HCT116 (cell line): ENCODE data around the gene MSH4. TPM values are rescaled to one million over a fixed set of nuclear protein-coding genes. Genes with fewer than 3 reads are reported as not detected.

ENCODE experiments used
- ATAC-seq: fragments of 200-7000 bp; cut with Tn5 transposase; 2 replicates; pipeline ENCODE4 v1.9.1; 2020; ENCODE audit warnings: mild to moderate bottlenecking, moderate library complexity
- BruUV-seq: library from RNA; stranded (reverse); fragments of 400-500 nt; replicated peaks from 2 replicates; lab custom pipeline; 2021; lab: Mats Ljungman, UMichigan
- CTCF ChIA-PET: fragments of 300-600 bp; sonication (Branson Sonifier 250); formaldehyde crosslinking; loops from one replicate; lab custom pipeline; 2021; ENCODE audit warnings: antibody characterized with exemption; lab: Charles Lee
- POLR2A ChIA-PET: fragments of 300-600, 350-600 bp; sonication (Branson Sonifier 250); formaldehyde crosslinking; loops from one replicate; lab custom pipeline; 2021; ENCODE audit warnings: antibody characterized with exemption; lab: Charles Lee
- RAD21 ChIA-PET, 2 experiments: fragments of 300-600 bp; sonication (Branson Sonifier 250); formaldehyde crosslinking; loops; one replicate each; lab custom pipeline; 2023; ENCODE audit warnings: low total read pairs in 2 of 2; ENCODE audit not compliant: uncharacterized antibody in 2 of 2, unreplicated experiment in 2 of 2, low non-redundant PET in 1 of 2; lab: Charles Lee
- DNase-seq: peaks from one replicate; pipeline ENCODE4 v3.0.0-alpha.2; 2010; ENCODE audit warnings: low read depth, low spot score
- H2AFZ ChIP-seq: fragments of 200-600 bp; shearing (Covaris generic), sonication (generic); 2 replicates; pipeline ENCODE4 v1.6.1; 2017; ENCODE audit warnings: low read depth, mixed run types, mixed read lengths, antibody characterized with exemption, low read length; ENCODE audit not compliant: poor library complexity, severe bottlenecking
- H3K27ac ChIP-seq: 2 replicates; pipeline ENCODE4 v1.5.1; 2012; ENCODE audit warnings: low read depth, low read length
- H3K27me3 ChIP-seq: fragments of 200-600 bp; sonication (generic); 2 replicates; pipeline ENCODE4 v1.6.1; 2016; ENCODE audit warnings: mixed run types, low read length, mixed read lengths; ENCODE audit not compliant: insufficient read depth
- H3K36me3 ChIP-seq, 2 experiments: fragments of 200-500 bp in 1 of 2; fragments of 200-600 bp in 1 of 2; sonication (Bioruptor generic) in 1 of 2; sonication (generic) in 1 of 2; 2 replicates each; pipeline versions ENCODE4 v1.5.1 to v1.6.1; 2014 to 2016; ENCODE audit warnings: low read length in 2 of 2, inconsistent platforms in 1 of 2, mixed read lengths in 1 of 2, mixed run types in 1 of 2; ENCODE audit not compliant: insufficient read depth in 2 of 2, control insufficient read depth in 1 of 2
- H3K4me1 ChIP-seq, 2 experiments: fragments of 200-600 bp in 1 of 2; sonication (generic) in 1 of 2; 2 replicates each; pipeline versions ENCODE4 v1.5.1 to v1.6.1; 2012 to 2017; ENCODE audit warnings: low read length in 2 of 2, inconsistent platforms in 1 of 2, mild to moderate bottlenecking in 1 of 2, mixed read lengths in 1 of 2, mixed run types in 1 of 2, moderate library complexity in 1 of 2; ENCODE audit not compliant: insufficient read depth in 2 of 2, control insufficient read depth in 1 of 2
- H3K4me2 ChIP-seq: fragments of 200-600 bp; sonication (generic); 2 replicates; pipeline ENCODE4 v1.6.1; 2017; ENCODE audit warnings: mixed run types, low read length, mixed read lengths
- H3K4me3 ChIP-seq, 2 experiments: fragments of 200-600 bp in 1 of 2; sonication (generic) in 1 of 2; replicated peaks in 1 of 2; 2 replicates each; pipeline ENCODE4 v1.5.1; 2011 to 2016; ENCODE audit warnings: low read length in 2 of 2, control low read depth in 1 of 2, low read depth in 1 of 2, mild to moderate bottlenecking in 1 of 2, mixed read lengths in 1 of 2, mixed run types in 1 of 2
- H3K79me2 ChIP-seq: fragments of 200-600 bp; sonication (generic); 2 replicates; pipeline ENCODE4 v1.6.1; 2017; ENCODE audit warnings: mild to moderate bottlenecking, mixed run types, low read length, moderate library complexity, mixed read lengths; ENCODE audit not compliant: insufficient read depth
- H3K9ac ChIP-seq: fragments of 200-600 bp; sonication (generic); 2 replicates; pipeline ENCODE4 v1.6.1; 2016; ENCODE audit warnings: low read length, mixed read lengths
- H3K9me2 ChIP-seq: fragments of 200-600 bp; sonication (generic), shearing (Covaris generic); 2 replicates; pipeline ENCODE4 v1.6.1; 2017; ENCODE audit warnings: mixed run types, mild to moderate bottlenecking, moderate library complexity; ENCODE audit not compliant: insufficient read depth
- H3K9me3 ChIP-seq, 2 experiments: fragments of 200-500 bp in 1 of 2; fragments of 200-600 bp in 1 of 2; sonication (Bioruptor generic) in 1 of 2; sonication (generic) in 1 of 2; 2 replicates each; pipeline ENCODE4 v1.6.1; 2014 to 2017; ENCODE audit warnings: low read length in 2 of 2, mixed read lengths in 2 of 2, inconsistent platforms in 1 of 2, low read depth in 1 of 2, mild to moderate bottlenecking in 1 of 2, mixed run types in 1 of 2, moderate library complexity in 1 of 2; ENCODE audit not compliant: control insufficient read depth in 1 of 2, insufficient read depth in 1 of 2
- H4K20me1 ChIP-seq: fragments of 200-600 bp; sonication (generic), shearing (Covaris generic); 2 replicates; pipeline ENCODE4 v1.6.1; 2017; ENCODE audit warnings: mixed run types, mild to moderate bottlenecking, moderate library complexity; ENCODE audit not compliant: insufficient read depth
- CBX3 ChIP-seq: IDR thresholded peaks from 2 replicates; pipeline ENCODE4 v1.6.1; 2012; ENCODE audit warnings: low read depth
- EGR1 ChIP-seq: IDR thresholded peaks from 2 replicates; pipeline ENCODE4 v1.6.1; 2012; ENCODE audit warnings: low read depth
- EZH2 ChIP-seq: fragments of 200-600 bp; sonication (generic); IDR thresholded peaks from 2 replicates; pipeline ENCODE4 v1.6.1; 2017; ENCODE audit warnings: antibody characterized with exemption, mixed run types
- EZH2phosphoT487 ChIP-seq: fragments of 200-600 bp; IDR thresholded peaks from 2 replicates; pipeline ENCODE4 v1.6.1; 2018; ENCODE audit warnings: antibody characterized with exemption, borderline replicate concordance
- FOSL1 ChIP-seq: IDR thresholded peaks from 2 replicates; pipeline ENCODE4 v1.6.1; 2012; ENCODE audit warnings: low read depth
- RAD21 ChIP-seq: IDR thresholded peaks from 2 replicates; pipeline ENCODE4 v1.6.1; 2012; ENCODE audit warnings: low read depth, mild to moderate bottlenecking
- REST ChIP-seq: IDR thresholded peaks from 2 replicates; pipeline ENCODE4 v1.6.1; 2012; ENCODE audit warnings: low read depth
- SIN3A ChIP-seq: IDR thresholded peaks from 2 replicates; pipeline ENCODE4 v1.6.1; 2012; ENCODE audit warnings: low read depth
- YY1 ChIP-seq: IDR thresholded peaks from 2 replicates; pipeline ENCODE4 v1.6.1; 2011; ENCODE audit warnings: low read length, low read depth, moderate library complexity, mild to moderate bottlenecking; ENCODE audit not compliant: insufficient replicate concordance; ENCODE audit errors: extremely low read depth
- ZFX ChIP-seq: fragments of 450-650 bp; IDR thresholded peaks from 2 replicates; pipeline ENCODE4 v1.6.1; 2017
- intact Hi-C: fragments of 100-400 bp; cut with micrococcal nuclease; formaldehyde crosslinking; loops from 2 replicates; pipeline ENCODE4 v1.10.0; 2022
- total RNA-seq: library from RNA; stranded (reverse); gene quantifications from one replicate; pipeline ENCODE4 v1.2.1, GENCODE V29; 2021; ENCODE audit not compliant: unreplicated experiment
- TF ChIP-seq, protein P1 (sequence below): IDR thresholded peaks from 2 replicates; pipeline ENCODE4 v1.6.1; 2012
- TF ChIP-seq, protein P2 (sequence below), 3 experiments: fragments of 200-600 bp in 1 of 3; sonication (generic) in 1 of 3; IDR thresholded peaks in 2 of 3; conservative IDR thresholded peaks in 1 of 3; 2 replicates each; pipeline ENCODE4 v1.5.1; 2012 to 2017; ENCODE audit warnings: low read depth in 2 of 3, low read length in 2 of 3, antibody characterized with exemption in 1 of 3, borderline replicate concordance in 1 of 3, control low read depth in 1 of 3, mild to moderate bottlenecking in 1 of 3, mixed read lengths in 1 of 3, mixed run types in 1 of 3, moderate library complexity in 1 of 3; ENCODE audit not compliant: insufficient read depth in 1 of 3

Gene MSH4
- total RNA-seq, 1 experiment from 2014 or later, result 1.7 TPM

GRCh38 chr1:75901371-75901770, 104.7 kb downstream of the MSH4 start (continued):
- no peak for TF ChIP-seq EGR1

DNA sequence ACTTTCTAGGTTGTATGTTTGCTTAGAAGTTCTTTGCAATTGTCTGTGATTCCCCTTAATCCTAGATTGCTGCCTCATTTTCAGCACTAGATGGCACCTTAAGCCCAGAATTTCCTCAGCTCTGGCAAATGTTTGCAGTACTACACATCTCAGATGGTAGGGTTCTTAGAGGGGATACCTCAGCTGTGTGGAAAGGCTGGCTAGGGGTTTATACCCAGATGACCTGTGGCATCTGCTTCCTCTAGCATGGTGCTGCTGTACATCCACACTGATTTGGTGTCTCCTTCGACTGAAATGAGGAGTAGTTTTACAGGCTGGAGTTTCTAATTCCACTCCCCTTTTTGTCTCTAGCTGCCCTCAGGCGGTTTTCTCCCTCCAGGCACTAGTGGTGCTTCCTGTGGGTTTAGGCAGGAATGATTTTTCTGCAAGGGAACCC, 112.1 kb downstream of the MSH4 start:
- BruUV-seq, result no TSS peak
- no peak overlapping the region for H2AFZ ChIP-seq
- no peaks in the 10 kb centered on the region for H3K27me3 ChIP-seq
- TF ChIP-seq, protein P1, sequence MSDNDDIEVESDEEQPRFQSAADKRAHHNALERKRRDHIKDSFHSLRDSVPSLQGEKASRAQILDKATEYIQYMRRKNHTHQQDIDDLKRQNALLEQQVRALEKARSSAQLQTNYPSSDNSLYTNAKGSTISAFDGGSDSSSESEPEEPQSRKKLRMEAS, result no peak
- TF ChIP-seq FOSL1 (no peak), RAD21 (peak; percentile 86), YY1 (no peak), ZFX (no peak), CBX3 (no peak), EZH2phosphoT487 (no peak), EZH2 (no peak), REST (no peak), SIN3A (no peak)
- TF ChIP-seq, protein P2, sequence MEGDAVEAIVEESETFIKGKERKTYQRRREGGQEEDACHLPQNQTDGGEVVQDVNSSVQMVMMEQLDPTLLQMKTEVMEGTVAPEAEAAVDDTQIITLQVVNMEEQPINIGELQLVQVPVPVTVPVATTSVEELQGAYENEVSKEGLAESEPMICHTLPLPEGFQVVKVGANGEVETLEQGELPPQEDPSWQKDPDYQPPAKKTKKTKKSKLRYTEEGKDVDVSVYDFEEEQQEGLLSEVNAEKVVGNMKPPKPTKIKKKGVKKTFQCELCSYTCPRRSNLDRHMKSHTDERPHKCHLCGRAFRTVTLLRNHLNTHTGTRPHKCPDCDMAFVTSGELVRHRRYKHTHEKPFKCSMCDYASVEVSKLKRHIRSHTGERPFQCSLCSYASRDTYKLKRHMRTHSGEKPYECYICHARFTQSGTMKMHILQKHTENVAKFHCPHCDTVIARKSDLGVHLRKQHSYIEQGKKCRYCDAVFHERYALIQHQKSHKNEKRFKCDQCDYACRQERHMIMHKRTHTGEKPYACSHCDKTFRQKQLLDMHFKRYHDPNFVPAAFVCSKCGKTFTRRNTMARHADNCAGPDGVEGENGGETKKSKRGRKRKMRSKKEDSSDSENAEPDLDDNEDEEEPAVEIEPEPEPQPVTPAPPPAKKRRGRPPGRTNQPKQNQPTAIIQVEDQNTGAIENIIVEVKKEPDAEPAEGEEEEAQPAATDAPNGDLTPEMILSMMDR (IDR thresholded peaks at IDR 0.05 in 2 of 3, conservative IDR thresholded peaks at IDR 0.05 in 1 of 3; ENCODE audit: borderline replicate concordance in 1 of 3, insufficient read depth in 1 of 3, low read depth in 2 of 3, low read length in 2 of 3), result peak; percentile 44 to 71 (median 61); a peak in 5 of 6 replicates
- H3K4me3 ChIP-seq, result no peak overlapping the region
- ChIA-PET CTCF (interaction anchor here (1.1 to 1.5 kb wide), 9 partner anchors 9 to 1237 kb away, joined by 3 to 7 read pairs (median 4); no protein-coding TSS in a partner anchor), POLR2A (no interaction called here), RAD21 (no interaction called here)
- no peak overlapping the region for H3K4me2 ChIP-seq
- H3K36me3 ChIP-seq, result no peaks in the 10 kb centered on the region
- no peaks in the 10 kb centered on the region for H3K9me2 ChIP-seq
- H3K27ac ChIP-seq, result no peak overlapping the region
- intact Hi-C loops, result loop anchor here (1.0 to 5.0 kb wide), 3 partner anchors 246 to 1235 kb away; no protein-coding TSS in a partner anchor
- H3K4me1 ChIP-seq, result no peaks in the 10 kb centered on the region
- no peak overlapping the region for H3K9ac ChIP-seq
- no peaks in the 10 kb centered on the region for H3K9me3 ChIP-seq
- DNase-seq (peak; percentile 40), ATAC-seq (peak; percentile 95)
- no peaks in the 10 kb centered on the region for H3K79me2 ChIP-seq
- H4K20me1 ChIP-seq, result no peaks in the 10 kb centered on the region
